WTC11 (cell line): ENCODE data around the gene GUCA2A. TPM values are rescaled to one million over a fixed set of nuclear protein-coding genes. Genes with fewer than 3 reads are reported as not detected.

Source experiments
- ATAC-seq: fragments of 200-7000 bp; cut with Tn5 transposase; 2 replicates; pipeline ENCODE4 v1.10.0; 2021; ENCODE audit warnings: mild to moderate bottlenecking, moderate library complexity
- CTCF ChIA-PET: fragments of 300-600 bp; sonication (Branson Sonifier 250); formaldehyde crosslinking; loops from one replicate; lab custom pipeline; 2021; ENCODE audit warnings: antibody characterized with exemption; lab: Charles Lee
- POLR2A ChIA-PET: fragments of 350-600 bp; sonication (Branson Sonifier 250); formaldehyde crosslinking; loops from one replicate; lab custom pipeline; 2021; ENCODE audit warnings: antibody characterized with exemption; lab: Charles Lee
- DNase-seq: peaks from one replicate; pipeline ENCODE4 v3.0.0; 2021; ENCODE audit warnings: low spot score
- H3K27ac Mint-ChIP-seq: 2 replicates; pipeline ENCODE4 v1.8.0; 2021; ENCODE audit warnings: mixed read lengths
- H3K27me3 Mint-ChIP-seq: 2 replicates; pipeline ENCODE4 v1.8.0; 2021; ENCODE audit warnings: low read depth, mild to moderate bottlenecking, moderate library complexity, mixed read lengths
- H3K36me3 Mint-ChIP-seq: 2 replicates; pipeline ENCODE4 v1.8.0; 2021; ENCODE audit warnings: mixed read lengths
- H3K4me1 Mint-ChIP-seq: 2 replicates; pipeline ENCODE4 v1.8.0; 2022; ENCODE audit warnings: mixed read lengths
- H3K4me3 Mint-ChIP-seq: 2 replicates; pipeline ENCODE4 v1.8.0; 2021; ENCODE audit warnings: mild to moderate bottlenecking, moderate library complexity, mixed read lengths
- H3K9me3 Mint-ChIP-seq: 2 replicates; pipeline ENCODE4 v1.8.0; 2021; ENCODE audit warnings: mixed read lengths
- AFF4 ChIP-seq: sonication (generic); formaldehyde crosslinking; IDR thresholded peaks from 2 replicates; pipeline ENCODE4 v1.8.1; 2023; ENCODE audit warnings: mild to moderate bottlenecking, missing genetic modification reagents, borderline replicate concordance
- ATF1 ChIP-seq: sonication (generic); formaldehyde crosslinking; IDR thresholded peaks from 2 replicates; pipeline ENCODE4 v1.8.1; 2023; ENCODE audit warnings: mild to moderate bottlenecking, moderate library complexity, missing genetic modification reagents
- CDX4 ChIP-seq: fragments of 250-450 bp; sonication (Bioruptor Pico); IDR thresholded peaks from 2 replicates; pipeline ENCODE4 v1.9.0; 2021; ENCODE audit warnings: moderate library complexity, mild to moderate bottlenecking, inconsistent platforms, borderline replicate concordance
- CREM ChIP-seq: sonication (generic); formaldehyde crosslinking; IDR thresholded peaks from 2 replicates; pipeline ENCODE4 v1.8.1; 2022; ENCODE audit warnings: mild to moderate bottlenecking, missing genetic modification reagents, moderate library complexity
- CTCF ChIP-seq: fragments of 200-600 bp; IDR thresholded peaks from 2 replicates; pipeline ENCODE4 v1.8.0; 2022; ENCODE audit warnings: antibody characterized with exemption
- ESRRA ChIP-seq: sonication (generic); formaldehyde crosslinking; IDR thresholded peaks from 2 replicates; pipeline ENCODE4 v1.8.1; 2022; ENCODE audit warnings: mild to moderate bottlenecking, missing genetic modification reagents, borderline replicate concordance
- FOXP1 ChIP-seq: sonication (generic); formaldehyde crosslinking; IDR thresholded peaks from 2 replicates; pipeline ENCODE4 v1.8.0; 2022; ENCODE audit warnings: missing genetic modification reagents, mild to moderate bottlenecking, moderate library complexity, borderline replicate concordance
- FOXP4 ChIP-seq: sonication (generic); formaldehyde crosslinking; IDR thresholded peaks from 2 replicates; pipeline ENCODE4 v1.8.0; 2022; ENCODE audit warnings: mild to moderate bottlenecking, missing genetic modification reagents
- HMGXB4 ChIP-seq: sonication (generic); formaldehyde crosslinking; IDR thresholded peaks from 2 replicates; pipeline ENCODE4 v1.8.1; 2023; ENCODE audit warnings: mild to moderate bottlenecking, moderate library complexity, missing genetic modification reagents
- IRF2 ChIP-seq: sonication (generic); formaldehyde crosslinking; IDR thresholded peaks from 2 replicates; pipeline ENCODE4 v1.8.0; 2022; ENCODE audit warnings: low read depth, missing genetic modification reagents, borderline replicate concordance
- MLX ChIP-seq: sonication (generic); formaldehyde crosslinking; IDR thresholded peaks from 2 replicates; pipeline ENCODE4 v1.8.1; 2023; ENCODE audit warnings: mild to moderate bottlenecking, missing genetic modification reagents, moderate library complexity
- NFATC4 ChIP-seq: fragments of 250-450 bp; sonication (Bioruptor Pico); IDR thresholded peaks from 2 replicates; pipeline ENCODE4 v1.9.0; 2021; ENCODE audit warnings: mild to moderate bottlenecking
- NR1H2 ChIP-seq: sonication (generic); formaldehyde crosslinking; IDR thresholded peaks from 2 replicates; pipeline ENCODE4 v1.9.0; 2021; ENCODE audit warnings: mild to moderate bottlenecking, moderate library complexity, missing genetic modification reagents
- TCF7 ChIP-seq: sonication (generic); formaldehyde crosslinking; IDR thresholded peaks from 2 replicates; pipeline ENCODE4 v1.8.0; 2022; ENCODE audit warnings: mild to moderate bottlenecking, low read depth, missing genetic modification reagents, moderate library complexity
- TEAD4 ChIP-seq: sonication (generic); formaldehyde crosslinking; IDR thresholded peaks from 2 replicates; pipeline ENCODE4 v1.8.0; 2022; ENCODE audit warnings: mild to moderate bottlenecking, missing genetic modification reagents
- USF2 ChIP-seq: sonication (generic); formaldehyde crosslinking; IDR thresholded peaks from 2 replicates; pipeline ENCODE4 v1.8.1; 2023; ENCODE audit warnings: mild to moderate bottlenecking, missing genetic modification reagents, moderate library complexity
- ZNF317 ChIP-seq: sonication (generic); formaldehyde crosslinking; IDR thresholded peaks from 2 replicates; pipeline ENCODE4 v1.8.1; 2023; ENCODE audit warnings: low read depth, mild to moderate bottlenecking, moderate library complexity, missing genetic modification reagents, borderline replicate concordance
- ZSCAN18 ChIP-seq: fragments of 250-450 bp; sonication (Bioruptor Pico); IDR thresholded peaks from 2 replicates; pipeline ENCODE4 v2.1.2; 2022; ENCODE audit warnings: mild to moderate bottlenecking, moderate library complexity
- total RNA-seq: library from RNA; stranded (reverse); gene quantifications from 3 replicates; pipeline ENCODE4 v1.2.3, GENCODE V29; 2021

GUCA2A gene
- total RNA-seq, 1 experiment from 2014 or later: not detected

GRCh38 chr1:42145764-42146625, 18.6 kb downstream of the GUCA2A start:
- H3K27ac Mint-ChIP-seq: no peak overlapping the region
- no peak for DNase-seq
- no peaks in the 10 kb centered on the region for H3K4me1 Mint-ChIP-seq
- H3K27me3 Mint-ChIP-seq: no peaks in the 10 kb centered on the region
- POLR2A ChIA-PET: no interaction called here
- H3K4me3 Mint-ChIP-seq: no peak overlapping the region
- H3K36me3 Mint-ChIP-seq: no peaks in the 10 kb centered on the region
- no peaks in the 10 kb centered on the region for H3K9me3 Mint-ChIP-seq
- TF ChIP-seq ZNF317 (no peak), TCF7 (CRISPR knock-in tag) (no peak), MLX (CRISPR knock-in tag) (no peak), ATF1 (CRISPR knock-in tag) (no peak), CREM (CRISPR knock-in tag) (no peak), AFF4 (CRISPR knock-in tag) (no peak), TEAD4 (CRISPR knock-in tag) (no peak), ZSCAN18 (CRISPR knock-in tag) (no peak), CDX4 (no peak)
- CTCF ChIA-PET: interaction anchor here (0.6 kb wide), 1 partner anchor 28 kb away, joined by 3 read pairs; no protein-coding TSS in a partner anchor
- ATAC-seq: no peak

GRCh38 chr1:42145389-42145716, 19.2 kb downstream of the GUCA2A start:
- H3K4me1 Mint-ChIP-seq: no peaks in the 10 kb centered on the region
- no peak for DNase-seq
- no peak for ATAC-seq
- ChIA-PET CTCF (interaction anchor here (0.6 to 1.4 kb wide), 2 partner anchors 566 to 886 kb away, joined by 3 to 4 read pairs; no protein-coding TSS in a partner anchor), POLR2A (no interaction called here)
- no peak overlapping the region for H3K27ac Mint-ChIP-seq
- no peaks in the 10 kb centered on the region for H3K9me3 Mint-ChIP-seq
- no peak overlapping the region for H3K4me3 Mint-ChIP-seq
- H3K27me3 Mint-ChIP-seq: no peaks in the 10 kb centered on the region
- no peaks in the 10 kb centered on the region for H3K36me3 Mint-ChIP-seq
- TF ChIP-seq IRF2 (CRISPR knock-in tag): no peak
- TF ChIP-seq FOXP4 (CRISPR knock-in tag): no peak
- no peak for TF ChIP-seq CTCF
- TF ChIP-seq ESRRA: no peak
- no peak for TF ChIP-seq HMGXB4 (CRISPR knock-in tag)
- no peak for TF ChIP-seq USF2 (CRISPR knock-in tag)
- no peak for TF ChIP-seq NR1H2 (CRISPR knock-in tag)
- no peak for TF ChIP-seq ZNF317
- TF ChIP-seq NFATC4 (CRISPR knock-in tag): no peak
- TF ChIP-seq FOXP1 (CRISPR knock-in tag): no peak
